ENCODE data around the gene TRIM8. TPM values are rescaled to one million over a fixed set of nuclear protein-coding genes. Genes with fewer than 3 reads are reported as not detected.
A peak's percentile ranks its signal among the peaks of the same experiment; 100 is the strongest.

Gene TRIM8
- total RNA-seq, 2 experiments from 2014 or later, result 54.7 to 55.1 TPM

DNA sequence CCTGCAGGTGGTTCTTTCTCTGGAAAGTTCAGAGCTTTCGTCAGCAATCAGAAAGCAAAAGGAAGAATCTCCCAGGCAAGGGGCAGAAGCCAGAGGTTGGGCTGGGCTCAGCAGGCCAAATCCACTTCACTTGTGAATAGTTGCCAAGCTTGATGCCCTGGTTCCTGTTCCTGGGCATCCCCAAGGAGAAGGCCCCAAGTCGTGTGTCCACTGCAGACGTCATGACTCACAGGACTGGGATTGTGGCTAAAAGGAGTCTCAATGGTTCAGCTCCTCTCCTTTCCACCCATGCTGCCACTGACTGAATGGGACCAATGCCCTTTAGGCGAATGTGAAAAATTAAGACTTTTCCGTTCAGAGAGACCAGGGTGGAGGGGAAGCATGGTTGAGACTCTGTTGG lies 38.6 kb upstream of the TRIM8 start:
- POLR2A ChIA-PET, result no interaction called here
- no peak for DNase-seq
- Mint-ChIP-seq H3K27ac (no peak overlapping the region), H3K9me3 (no peaks in the 10 kb centered on the region), H3K4me1 (peaks cover 4% of the 10 kb centered on the region), H3K27me3 (no peaks in the 10 kb centered on the region), H3K36me3 (peaks cover 3% of the 10 kb centered on the region), H3K4me3 (no peak overlapping the region)
- no peak for ATAC-seq (ENCODE audit: low read depth)

DNA sequence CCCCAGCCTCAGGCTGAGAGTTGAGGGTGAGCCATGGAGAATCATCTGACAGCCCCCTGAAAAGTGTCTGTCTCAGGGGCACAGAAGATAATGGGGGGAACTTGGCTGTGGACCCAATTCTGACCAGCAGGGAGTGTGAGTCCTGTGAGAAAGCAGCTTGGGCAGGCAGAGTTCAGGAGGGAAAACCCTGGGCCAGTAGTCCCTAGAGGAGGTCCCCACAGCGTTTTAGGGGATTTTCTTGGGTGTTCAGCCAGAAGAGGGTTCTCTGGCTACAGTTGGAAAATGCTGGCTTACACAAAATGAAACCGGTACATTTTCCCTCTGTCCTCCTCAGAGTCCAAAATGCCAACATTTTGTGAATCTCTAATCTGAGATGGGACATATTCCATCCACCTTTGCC lies 35.8 kb upstream of the TRIM8 start:
- POLR2A ChIA-PET, result no interaction called here
- peaks cover 22% of the 10 kb centered on the region for H3K4me1 Mint-ChIP-seq
- H3K27me3 Mint-ChIP-seq, result no peaks in the 10 kb centered on the region

GRCh38 chr10:102610441-102610887 lies 33.8 kb upstream of the TRIM8 start:
- H3K9me3 Mint-ChIP-seq, result no peaks in the 10 kb centered on the region
- DNase-seq (no peak), ATAC-seq (ENCODE audit: low read depth) (no peak)
- H3K36me3 Mint-ChIP-seq, result no peaks in the 10 kb centered on the region
- no peaks in the 10 kb centered on the region for H3K27me3 Mint-ChIP-seq
- H3K4me1 Mint-ChIP-seq, result peaks cover 22% of the 10 kb centered on the region
- POLR2A ChIA-PET, result no interaction called here
- no peak overlapping the region for H3K4me3 Mint-ChIP-seq
- no peak overlapping the region for H3K27ac Mint-ChIP-seq

More for the DNA sequence above, 35.8 kb upstream of the TRIM8 start:
- H3K9me3 Mint-ChIP-seq, result no peaks in the 10 kb centered on the region
- peaks cover 3% of the 10 kb centered on the region for H3K36me3 Mint-ChIP-seq
- DNase-seq (no peak), ATAC-seq (ENCODE audit: low read depth) (no peak)
- no peak overlapping the region for H3K4me3 Mint-ChIP-seq
- H3K27ac Mint-ChIP-seq, result no peak overlapping the region

GRCh38 chr10:102611514-102612087 lies 32.7 kb upstream of the TRIM8 start:
- H3K4me3 Mint-ChIP-seq, result no peak overlapping the region
- no peaks in the 10 kb centered on the region for H3K9me3 Mint-ChIP-seq
- peak overlapping the region; percentile 44 for H3K27ac Mint-ChIP-seq
- POLR2A ChIA-PET, result interaction anchor here (0.7 to 1.4 kb wide), 4 partner anchors 24 to 58 kb away, joined by 3 to 6 read pairs (median 3); no protein-coding TSS in a partner anchor
- H3K4me1 Mint-ChIP-seq, result peaks cover 28% of the 10 kb centered on the region
- DNase-seq (no peak), ATAC-seq (ENCODE audit: low read depth) (no peak)
- no peaks in the 10 kb centered on the region for H3K36me3 Mint-ChIP-seq
- no peaks in the 10 kb centered on the region for H3K27me3 Mint-ChIP-seq

DNA sequence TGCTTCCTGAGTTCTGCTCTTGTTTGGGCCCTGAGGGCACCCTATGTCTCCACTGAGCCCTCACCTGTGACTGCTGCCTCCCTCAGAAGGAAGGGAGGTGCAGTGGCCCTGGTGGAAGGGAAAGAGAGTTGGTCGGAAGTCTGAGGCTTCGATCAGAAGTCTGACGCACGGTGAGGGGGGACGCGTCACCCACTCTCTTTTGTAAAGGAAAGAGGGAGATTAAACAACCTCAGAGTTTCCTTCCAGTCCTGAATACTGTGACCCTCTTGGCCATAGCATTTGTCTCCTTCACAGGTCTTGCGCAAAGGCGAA lies 31.4 kb upstream of the TRIM8 start:
- POLR2A ChIA-PET, result interaction anchor here (0.6 to 1.4 kb wide), 2 partner anchors 23 to 424 kb away, joined by 3 read pairs; no protein-coding TSS in a partner anchor
- H3K4me1 Mint-ChIP-seq, result peaks cover 31% of the 10 kb centered on the region
- peak overlapping the region; percentile 41 for H3K4me3 Mint-ChIP-seq
- H3K9me3 Mint-ChIP-seq, result no peaks in the 10 kb centered on the region
- peak; percentile 58 for DNase-seq
- peak overlapping the region; percentile 92 for H3K27ac Mint-ChIP-seq
- ATAC-seq (ENCODE audit: low read depth), result peak; percentile 91
- H3K27me3 Mint-ChIP-seq, result no peaks in the 10 kb centered on the region
- H3K36me3 Mint-ChIP-seq, result no peaks in the 10 kb centered on the region

- Mint-ChIP-seq H3K36me3 (peaks cover 2% of the 10 kb centered on the region), H3K4me3 (peak overlapping the region; percentile 41), H3K9me3 (no peaks in the 10 kb centered on the region), H3K4me1 (peaks cover 31% of the 10 kb centered on the region), H3K27me3 (no peaks in the 10 kb centered on the region), H3K27ac (peak overlapping the region; percentile 92)
- ATAC-seq (ENCODE audit: low read depth) (peak; percentile 32), DNase-seq (peak; percentile 47)
- POLR2A ChIA-PET, result interaction anchor here (0.5 to 2.5 kb wide), 4 partner anchors 29 to 424 kb away, joined by 3 to 11 read pairs (median 4); partner anchors contain the start of gene TRIM8
Observed at GRCh38 chr10:102613286-102613685, 31.0 kb upstream of the TRIM8 start.

GRCh38 chr10:102613785-102614184 lies 30.5 kb upstream of the TRIM8 start:
- peaks cover 31% of the 10 kb centered on the region for H3K4me1 Mint-ChIP-seq
- peaks cover 3% of the 10 kb centered on the region for H3K36me3 Mint-ChIP-seq
- H3K9me3 Mint-ChIP-seq, result no peaks in the 10 kb centered on the region
- no peak overlapping the region for H3K4me3 Mint-ChIP-seq
- POLR2A ChIA-PET, result interaction anchor here (0.5 to 2.5 kb wide), 3 partner anchors 28 to 106 kb away, joined by 3 to 11 read pairs (median 4); partner anchors contain the start of gene TRIM8
- DNase-seq (no peak), ATAC-seq (ENCODE audit: low read depth) (no peak)
- H3K27me3 Mint-ChIP-seq, result no peaks in the 10 kb centered on the region
- H3K27ac Mint-ChIP-seq, result peak overlapping the region; percentile 92

DNA sequence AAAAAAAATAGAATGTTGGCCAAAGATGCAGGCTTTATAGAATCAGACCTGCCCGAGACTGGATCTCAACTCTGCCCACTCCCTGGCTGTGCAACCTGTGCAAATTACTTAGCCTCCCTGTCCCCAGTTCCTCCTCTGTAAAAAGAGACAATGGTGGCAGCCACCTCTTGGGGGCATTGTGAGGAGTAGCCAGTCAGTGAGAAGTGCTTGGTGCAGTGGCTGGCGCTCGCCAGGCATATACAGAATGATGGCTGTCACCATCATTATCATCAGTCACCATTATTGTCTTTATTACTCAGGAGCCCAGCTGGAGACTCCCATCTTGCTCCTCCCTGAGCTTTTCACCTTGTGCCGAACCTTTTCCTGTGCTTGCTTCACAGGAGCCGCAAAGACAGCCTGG lies 29.4 kb upstream of the TRIM8 start:
- Mint-ChIP-seq H3K36me3 (peaks cover 3% of the 10 kb centered on the region), H3K4me1 (peaks cover 31% of the 10 kb centered on the region)

GRCh38 chr10:102615361-102615760 lies 28.9 kb upstream of the TRIM8 start:
- Mint-ChIP-seq H3K27ac (peak overlapping the region; percentile 61), H3K36me3 (peaks cover 3% of the 10 kb centered on the region), H3K4me1 (peaks cover 31% of the 10 kb centered on the region), H3K27me3 (no peaks in the 10 kb centered on the region), H3K4me3 (no peak overlapping the region), H3K9me3 (no peaks in the 10 kb centered on the region)
- ATAC-seq (ENCODE audit: low read depth) (no peak), DNase-seq (no peak)
- POLR2A ChIA-PET, result interaction anchor here (1.0 to 2.5 kb wide), 2 partner anchors 30 to 31 kb away, joined by 3 to 11 read pairs; partner anchors contain the start of gene TRIM8

More for the DNA sequence above, 29.4 kb upstream of the TRIM8 start:
- no peak for DNase-seq
- Mint-ChIP-seq H3K27ac (peak overlapping the region; percentile 61), H3K9me3 (no peaks in the 10 kb centered on the region), H3K27me3 (no peaks in the 10 kb centered on the region), H3K4me3 (no peak overlapping the region)
- no peak for ATAC-seq (ENCODE audit: low read depth)
- POLR2A ChIA-PET, result interaction anchor here (0.7 to 2.5 kb wide), 4 partner anchors 30 to 111 kb away, joined by 3 to 11 read pairs (median 4); partner anchors contain the start of gene TRIM8

GRCh38 chr10:102616066-102616770 lies 28.1 kb upstream of the TRIM8 start:
- POLR2A ChIA-PET, result interaction anchor here (1.0 to 2.5 kb wide), 4 partner anchors 26 to 30 kb away, joined by 3 to 11 read pairs (median 5); partner anchors contain the start of gene TRIM8
- peak overlapping the region; percentile 83 for H3K27ac Mint-ChIP-seq
- H3K4me3 Mint-ChIP-seq, result no peak overlapping the region
- no peaks in the 10 kb centered on the region for H3K27me3 Mint-ChIP-seq
- no peaks in the 10 kb centered on the region for H3K9me3 Mint-ChIP-seq
- peaks cover 30% of the 10 kb centered on the region for H3K4me1 Mint-ChIP-seq
- ATAC-seq (ENCODE audit: low read depth) (peak; percentile 19), DNase-seq (no peak)
- peaks cover 3% of the 10 kb centered on the region for H3K36me3 Mint-ChIP-seq

DNA sequence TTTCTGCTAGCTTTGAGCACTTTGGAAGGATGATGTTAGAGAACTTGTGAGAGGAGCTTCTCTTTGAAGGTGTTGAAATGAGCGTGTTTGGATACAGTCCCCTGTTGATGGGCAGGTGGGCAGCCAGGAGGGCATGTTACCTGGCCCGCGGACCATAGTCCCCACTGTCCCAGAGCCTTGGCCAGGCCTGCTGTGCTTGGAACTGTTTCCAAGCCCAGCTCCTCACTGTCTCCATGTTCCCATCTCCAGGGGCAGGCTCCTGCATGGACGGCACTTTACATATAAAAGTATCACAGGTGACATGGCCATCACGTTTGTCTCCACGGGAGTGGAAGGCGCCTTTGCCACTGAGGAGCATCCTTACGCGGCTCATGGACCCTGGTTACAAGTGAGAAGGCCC lies 27.2 kb upstream of the TRIM8 start:
- no peak overlapping the region for H3K27ac Mint-ChIP-seq

DNA sequence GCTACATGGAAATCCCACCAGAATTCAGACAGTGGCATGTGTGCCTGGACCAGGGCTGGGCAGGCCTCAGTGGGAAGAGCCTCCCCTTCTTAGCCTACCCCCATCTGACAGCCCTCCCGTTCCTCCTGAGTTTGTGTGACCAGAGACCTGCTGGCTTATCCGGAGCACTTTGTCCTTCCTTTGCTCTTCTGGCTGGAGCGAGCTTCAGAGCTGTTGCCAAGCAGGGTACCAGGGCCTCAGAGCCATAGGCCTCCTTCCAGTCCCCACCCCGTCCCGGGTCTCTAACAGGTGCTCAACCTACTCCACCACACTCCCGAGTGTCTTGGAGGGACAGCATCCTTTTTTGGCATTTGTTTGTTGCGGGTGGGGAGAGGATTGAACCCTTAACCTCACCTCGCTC lies 26.5 kb upstream of the TRIM8 start:
- Mint-ChIP-seq H3K9me3 (no peaks in the 10 kb centered on the region), H3K4me1 (peaks cover 23% of the 10 kb centered on the region), H3K27ac (no peak overlapping the region), H3K4me3 (no peak overlapping the region), H3K27me3 (no peaks in the 10 kb centered on the region), H3K36me3 (peaks cover 3% of the 10 kb centered on the region)
- POLR2A ChIA-PET, result no interaction called here
- no peak for ATAC-seq (ENCODE audit: low read depth)
- DNase-seq, result no peak

More for the DNA sequence above, 27.2 kb upstream of the TRIM8 start:
- no peak for DNase-seq
- H3K4me3 Mint-ChIP-seq, result no peak overlapping the region
- no peaks in the 10 kb centered on the region for H3K9me3 Mint-ChIP-seq
- peaks cover 29% of the 10 kb centered on the region for H3K4me1 Mint-ChIP-seq
- no peak for ATAC-seq (ENCODE audit: low read depth)
- POLR2A ChIA-PET, result interaction anchor here (1.0 to 1.5 kb wide), 2 partner anchors 25 to 28 kb away, joined by 3 to 7 read pairs; no protein-coding TSS in a partner anchor
- H3K27me3 Mint-ChIP-seq, result no peaks in the 10 kb centered on the region
- H3K36me3 Mint-ChIP-seq, result peaks cover 3% of the 10 kb centered on the region

DNA sequence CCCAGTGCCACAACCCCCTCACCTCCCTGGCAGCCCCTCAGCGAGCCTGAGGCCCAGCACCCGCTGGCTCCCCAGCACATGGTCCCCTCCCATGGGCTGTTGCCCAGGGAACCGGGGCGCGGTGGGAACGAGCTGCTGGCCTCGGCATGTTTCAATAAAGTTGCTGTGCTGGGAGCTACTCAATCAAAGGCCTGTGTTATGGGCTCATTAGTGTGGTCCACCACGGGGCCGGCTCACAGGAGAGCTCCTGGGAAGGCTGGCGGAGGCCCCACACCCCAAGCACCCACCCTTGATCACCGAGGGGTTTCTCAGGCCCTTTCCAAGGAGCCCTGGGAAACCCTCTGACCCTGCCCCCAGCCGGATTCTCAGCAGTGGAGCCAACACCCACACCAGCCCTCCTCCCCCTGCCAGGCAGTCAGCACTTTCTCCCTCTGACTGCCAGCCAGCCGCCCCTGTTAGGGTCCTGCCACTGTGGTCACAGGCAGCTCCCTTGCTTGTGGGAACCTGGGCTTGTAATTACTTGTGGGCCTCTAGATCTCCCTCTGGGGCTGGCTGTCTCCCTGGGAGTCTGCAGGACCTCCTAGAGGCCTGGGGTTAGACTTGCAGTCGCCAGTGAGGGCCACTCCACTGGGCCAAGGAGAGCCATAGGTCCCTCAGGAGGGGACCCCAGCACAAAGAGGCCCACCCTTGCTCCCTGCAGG lies 24.8 kb upstream of the TRIM8 start:
- DNase-seq, result no peak
- ATAC-seq (ENCODE audit: low read depth), result no peak
- POLR2A ChIA-PET, result interaction anchor here (1.3 kb wide), 1 partner anchor 22 kb away, joined by 5 read pairs; no protein-coding TSS in a partner anchor
- no peak overlapping the region for H3K27ac Mint-ChIP-seq
- no peaks in the 10 kb centered on the region for H3K27me3 Mint-ChIP-seq
- H3K36me3 Mint-ChIP-seq, result peaks cover 3% of the 10 kb centered on the region
- no peaks in the 10 kb centered on the region for H3K9me3 Mint-ChIP-seq
- no peak overlapping the region for H3K4me3 Mint-ChIP-seq
- peaks cover 21% of the 10 kb centered on the region for H3K4me1 Mint-ChIP-seq

All from activated naive CD8-positive, alpha-beta T cell treated with anti-CD3 and anti-CD28 coated beads, Interleukin-2, amount 10 ng/mL, durations not matched to agents 7 days and 5 days (primary cell).